SK-N-SH treated with all-trans-retinoic acid at 6 μM for 48 hours (cell line): ENCODE measurements around the gene ATMIN.

Source experiments
- BACH2 ChIP-seq: fragments of 250-450 bp; sonication (Bioruptor Pico); IDR thresholded peaks from 2 replicates; pipeline ENCODE4 v1.9.0; 2021; ENCODE audit warnings: mild to moderate bottlenecking, borderline replicate concordance
- CREB5 ChIP-seq: fragments of 250-450 bp; sonication (Bioruptor Pico); IDR thresholded peaks from 2 replicates; pipeline ENCODE4 v1.5.1; 2020; ENCODE audit warnings: low read depth, mild to moderate bottlenecking, moderate library complexity
- ESRRG ChIP-seq: fragments of 250-450 bp; sonication (Bioruptor Pico); IDR thresholded peaks from 2 replicates; pipeline ENCODE4 v1.6.1; 2021; ENCODE audit warnings: mild to moderate bottlenecking
- GLIS3 ChIP-seq: fragments of 250-450 bp; sonication (Bioruptor Pico); IDR thresholded peaks from 2 replicates; pipeline ENCODE4 v1.5.0; 2020; ENCODE audit warnings: mild to moderate bottlenecking, moderate library complexity
- ISL1 ChIP-seq: fragments of 250-450 bp; sonication (Bioruptor Pico); IDR thresholded peaks from 2 replicates; pipeline ENCODE4 v2.1.2; 2022; ENCODE audit warnings: mild to moderate bottlenecking, moderate library complexity
- OSR1 ChIP-seq: fragments of 250-450 bp; sonication (Bioruptor Pico); IDR thresholded peaks from 2 replicates; pipeline ENCODE4 v1.8.0; 2022; ENCODE audit warnings: moderate library complexity, mild to moderate bottlenecking, inconsistent platforms
- POU6F1 ChIP-seq: fragments of 250-450 bp; sonication (Bioruptor Pico); IDR thresholded peaks from 2 replicates; pipeline ENCODE4 v1.8.0; 2021; ENCODE audit warnings: low read depth, mild to moderate bottlenecking, moderate library complexity, borderline replicate concordance
- RARB ChIP-seq: fragments of 250-450 bp; sonication (Bioruptor Pico); IDR thresholded peaks from 2 replicates; pipeline ENCODE4 v1.8.0; 2021; ENCODE audit warnings: mild to moderate bottlenecking, moderate library complexity
- SNAI2 ChIP-seq: fragments of 250-450 bp; sonication (Bioruptor Pico); IDR thresholded peaks from 2 replicates; pipeline ENCODE4 v1.5.0; 2020; ENCODE audit warnings: mild to moderate bottlenecking, moderate library complexity
- TCF4 ChIP-seq: fragments of 250-450 bp; sonication (Bioruptor Pico); IDR thresholded peaks from 2 replicates; pipeline ENCODE4 v1.8.0; 2021; ENCODE audit warnings: mild to moderate bottlenecking, moderate library complexity, borderline replicate concordance
- ZC3H10 ChIP-seq: fragments of 250-450 bp; sonication (Bioruptor Pico); IDR thresholded peaks from 2 replicates; pipeline ENCODE4 v1.5.1; 2021; ENCODE audit warnings: mild to moderate bottlenecking, moderate library complexity
- ZFP3 ChIP-seq: fragments of 250-450 bp; sonication (Bioruptor Pico); IDR thresholded peaks from 2 replicates; pipeline ENCODE4 v1.5.0; 2020; ENCODE audit warnings: mild to moderate bottlenecking, moderate library complexity
- ZFP30 ChIP-seq: fragments of 450-650 bp; formaldehyde crosslinking; IDR thresholded peaks from 2 replicates; pipeline ENCODE4 v1.5.0; 2022; ENCODE audit warnings: mild to moderate bottlenecking, moderate library complexity
- TF ChIP-seq, protein P1 (sequence below): fragments of 250-450 bp; sonication (Bioruptor Pico); IDR thresholded peaks from 2 replicates; pipeline ENCODE4 v1.8.0; 2020; ENCODE audit warnings: mild to moderate bottlenecking, moderate library complexity, borderline replicate concordance

DNA sequence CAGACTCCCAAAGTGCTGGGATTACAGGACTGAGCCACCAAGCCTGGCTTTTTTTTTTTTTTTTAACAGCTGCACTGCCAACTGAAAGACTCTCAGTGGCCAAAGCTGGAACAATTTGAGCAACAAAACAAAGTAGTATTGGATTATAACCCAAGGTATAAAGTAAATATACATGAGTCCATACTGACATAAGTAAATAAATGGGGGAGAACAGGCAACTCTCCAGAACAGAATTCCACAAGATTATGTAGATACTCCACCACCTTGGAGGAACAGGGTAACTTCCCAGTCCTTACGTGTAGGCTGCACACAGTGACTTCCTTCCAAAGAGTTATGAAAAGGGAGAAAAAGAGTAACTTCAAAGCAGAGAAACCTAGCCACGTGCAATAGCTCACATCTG, 44.7 kb upstream of the ATMIN start:
- no peak for TF ChIP-seq ZFP30 (CRISPR knock-in tag)
- TF ChIP-seq OSR1 (CRISPR knock-in tag) = no peak
- TF ChIP-seq, protein P1, sequence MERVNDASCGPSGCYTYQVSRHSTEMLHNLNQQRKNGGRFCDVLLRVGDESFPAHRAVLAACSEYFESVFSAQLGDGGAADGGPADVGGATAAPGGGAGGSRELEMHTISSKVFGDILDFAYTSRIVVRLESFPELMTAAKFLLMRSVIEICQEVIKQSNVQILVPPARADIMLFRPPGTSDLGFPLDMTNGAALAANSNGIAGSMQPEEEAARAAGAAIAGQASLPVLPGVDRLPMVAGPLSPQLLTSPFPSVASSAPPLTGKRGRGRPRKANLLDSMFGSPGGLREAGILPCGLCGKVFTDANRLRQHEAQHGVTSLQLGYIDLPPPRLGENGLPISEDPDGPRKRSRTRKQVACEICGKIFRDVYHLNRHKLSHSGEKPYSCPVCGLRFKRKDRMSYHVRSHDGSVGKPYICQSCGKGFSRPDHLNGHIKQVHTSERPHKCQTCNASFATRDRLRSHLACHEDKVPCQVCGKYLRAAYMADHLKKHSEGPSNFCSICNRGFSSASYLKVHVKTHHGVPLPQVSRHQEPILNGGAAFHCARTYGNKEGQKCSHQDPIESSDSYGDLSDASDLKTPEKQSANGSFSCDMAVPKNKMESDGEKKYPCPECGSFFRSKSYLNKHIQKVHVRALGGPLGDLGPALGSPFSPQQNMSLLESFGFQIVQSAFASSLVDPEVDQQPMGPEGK (CRISPR knock-in tag) = no peak
- TF ChIP-seq ZFP3 = no peak
- TF ChIP-seq POU6F1 (CRISPR knock-in tag) = no peak
- TF ChIP-seq TCF4 (CRISPR knock-in tag) = no peak
- TF ChIP-seq GLIS3 (CRISPR knock-in tag) = no peak
- TF ChIP-seq BACH2 (CRISPR knock-in tag) = no peak
- no peak for TF ChIP-seq RARB (CRISPR knock-in tag)
- TF ChIP-seq SNAI2 (CRISPR knock-in tag) = no peak
- no peak for TF ChIP-seq ZC3H10 (CRISPR knock-in tag)
- TF ChIP-seq ISL1 = no peak
- TF ChIP-seq CREB5 (CRISPR knock-in tag) = no peak
- TF ChIP-seq ESRRG (CRISPR knock-in tag) = no peak
